ENCODE results near the gene RNF115. TPM values are rescaled to one million over a fixed set of nuclear protein-coding genes. Genes with fewer than 3 reads are reported as not detected.

Gene RNF115
- total RNA-seq, 1 donor from 2014 or later = 16.5 TPM

- H3K4me3 ChIP-seq = no peak overlapping the region
- no peak for DNase-seq (ENCODE audit: low spot score in 2 of 2)
- TF ChIP-seq CTCF (IDR thresholded peaks at IDR 0.05) = no peak
- H3K27ac ChIP-seq = no peak overlapping the region
- H3K27me3 ChIP-seq = no peaks in the 10 kb centered on the region
- H3K36me3 ChIP-seq = no peaks in the 10 kb centered on the region
- intact Hi-C loops (cut with DNase I) = no loop called here
- no peaks in the 10 kb centered on the region for H3K9me3 ChIP-seq
- H3K4me1 ChIP-seq = no peaks in the 10 kb centered on the region
These were observed 112.7 kb downstream of the RNF115 start for GRCh38 chr1:145711213-145711651.

- TF ChIP-seq CTCF (IDR thresholded peaks at IDR 0.05) = no peak
- Histone ChIP-seq H3K27me3 (no peaks in the 10 kb centered on the region), H3K36me3 (no peaks in the 10 kb centered on the region), H3K4me1 (no peaks in the 10 kb centered on the region), H3K27ac (no peak overlapping the region), H3K4me3 (no peak overlapping the region), H3K9me3 (no peaks in the 10 kb centered on the region)
- intact Hi-C loops (cut with DNase I) = no loop called here
- DNase-seq (ENCODE audit: low spot score in 2 of 2) = no peak
These were observed 113.4 kb downstream of the RNF115 start for GRCh38 chr1:145710291-145711027.

- DNase-seq (ENCODE audit: low spot score in 2 of 2) = no peak
- Histone ChIP-seq H3K36me3 (no peaks in the 10 kb centered on the region), H3K27ac (no peak overlapping the region), H3K4me1 (no peaks in the 10 kb centered on the region), H3K9me3 (no peaks in the 10 kb centered on the region), H3K27me3 (no peaks in the 10 kb centered on the region), H3K4me3 (no peak overlapping the region)
- intact Hi-C loops (cut with DNase I) = no loop called here
- no peak for TF ChIP-seq CTCF (IDR thresholded peaks at IDR 0.05)
These were observed 115.8 kb downstream of the RNF115 start for GRCh38 chr1:145708063-145708462.

GRCh38 chr1:145707183-145707867 is 116.6 kb downstream of the RNF115 start, which contains the start of gene PDZK1:
Gene PDZK1 (minus strand): TSS chr1:145707368. CDS start chr1:145688021, 19,347 bp downstream.
- no peak within 1 kb of the TSS for H3K4me3 ChIP-seq

GRCh38 chr1:145706086-145706664 is 117.7 kb downstream of the RNF115 start:
- no peak for DNase-seq (ENCODE audit: low spot score in 2 of 2)
- Histone ChIP-seq H3K4me3 (no peak overlapping the region), H3K4me1 (no peaks in the 10 kb centered on the region), H3K27ac (no peak overlapping the region), H3K9me3 (no peaks in the 10 kb centered on the region), H3K36me3 (no peaks in the 10 kb centered on the region), H3K27me3 (no peaks in the 10 kb centered on the region)
- TF ChIP-seq CTCF (IDR thresholded peaks at IDR 0.05) = no peak
- intact Hi-C loops (cut with DNase I) = no loop called here

More at GRCh38 chr1:145707183-145707867, 116.6 kb downstream of the RNF115 start, which contains the start of gene PDZK1:
- Histone ChIP-seq H3K9me3 (no peaks in the 10 kb centered on the region), H3K27me3 (no peaks in the 10 kb centered on the region), H3K4me1 (no peaks in the 10 kb centered on the region), H3K36me3 (no peaks in the 10 kb centered on the region), H3K27ac (no peak within 1 kb of the TSS)
- DNase-seq (ENCODE audit: low spot score in 2 of 2) = no peak
- intact Hi-C loops (cut with DNase I) = no loop called here
- TF ChIP-seq CTCF (IDR thresholded peaks at IDR 0.05) = no peak

Data from ascending aorta (tissue), 2 donors.